HPDE6-E6E7 (cell line): ENCODE data around the gene TMEM237.
"Not testable (repeated sequence)": the region's sequence is repeated elsewhere in the genome, so short reads cannot be mapped to it uniquely, and the experiment has no call there.

Source experiments
- DNase-seq: peaks from one replicate; pipeline ENCODE4 v3.0.0; 2011; ENCODE audit warnings: missing footprints; ENCODE audit errors: extremely low spot score

Gene TMEM237, protein sequence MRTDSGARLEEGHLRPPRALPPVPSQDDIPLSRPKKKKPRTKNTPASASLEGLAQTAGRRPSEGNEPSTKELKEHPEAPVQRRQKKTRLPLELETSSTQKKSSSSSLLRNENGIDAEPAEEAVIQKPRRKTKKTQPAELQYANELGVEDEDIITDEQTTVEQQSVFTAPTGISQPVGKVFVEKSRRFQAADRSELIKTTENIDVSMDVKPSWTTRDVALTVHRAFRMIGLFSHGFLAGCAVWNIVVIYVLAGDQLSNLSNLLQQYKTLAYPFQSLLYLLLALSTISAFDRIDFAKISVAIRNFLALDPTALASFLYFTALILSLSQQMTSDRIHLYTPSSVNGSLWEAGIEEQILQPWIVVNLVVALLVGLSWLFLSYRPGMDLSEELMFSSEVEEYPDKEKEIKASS

DNA sequence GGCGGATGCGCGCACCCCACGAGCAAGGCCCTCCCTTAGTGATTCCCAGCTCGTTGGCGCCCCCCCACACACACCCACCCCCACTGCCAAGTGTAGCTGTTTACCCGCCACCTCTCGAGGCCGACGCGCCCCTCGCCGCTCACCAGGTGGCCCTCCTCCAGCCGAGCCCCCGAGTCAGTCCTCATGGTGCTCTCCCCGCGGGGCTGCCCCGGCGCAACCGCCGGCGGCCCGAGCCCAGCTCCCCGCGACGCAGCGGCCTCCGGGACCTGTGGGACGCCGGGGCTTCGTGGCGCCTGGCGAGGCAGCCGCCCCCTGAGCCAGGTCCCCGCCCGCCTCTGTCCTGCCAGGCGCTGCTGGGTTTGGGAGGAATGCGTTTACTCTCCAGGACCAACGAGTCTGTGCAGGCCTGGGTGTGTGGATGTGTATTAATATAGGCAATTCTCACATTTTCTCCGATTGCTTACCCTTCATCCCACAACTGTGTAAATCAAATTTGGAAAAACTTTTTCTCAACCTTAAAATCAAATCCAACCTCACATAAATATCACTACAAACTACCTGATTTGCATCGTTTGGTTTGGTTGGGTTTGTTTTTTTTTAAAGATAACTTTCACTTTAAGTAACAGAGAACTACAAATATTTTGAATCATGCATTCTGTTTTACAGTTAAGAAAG, at the start of gene TMEM237:
Gene TMEM237, minus strand, starts transcription at position 288 of the 675 bp plus-strand sequence. Its CDS starts 103 bp downstream, at position 185.
- DNase-seq: peak; percentile 49

DNA sequence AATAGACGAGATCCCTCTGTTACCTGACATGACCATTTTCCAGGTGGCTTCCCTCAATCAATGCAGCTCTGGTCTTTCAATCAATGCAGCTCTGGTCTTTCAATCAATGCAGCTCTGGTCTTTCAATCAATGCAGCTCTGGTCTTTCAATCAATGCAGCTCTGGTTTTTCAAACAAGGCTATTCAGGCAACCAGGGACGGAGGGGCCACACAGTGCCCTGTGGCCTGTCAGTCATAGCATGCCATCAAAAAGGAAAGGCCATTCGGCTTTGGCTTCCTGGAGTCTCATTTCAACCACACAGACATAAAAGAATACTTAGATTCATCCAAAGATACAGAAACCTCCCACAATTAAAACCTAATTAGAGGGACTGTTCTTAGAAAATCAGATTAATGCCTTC, 41.9 kb upstream of the TMEM237 start:
- DNase-seq: no peak

GRCh38 chr2:201680743-201681142, 37.4 kb upstream of the TMEM237 start:
- DNase-seq: peak; percentile 52

GRCh38 chr2:201678401-201678800, 35.1 kb upstream of the TMEM237 start:
- no peak for DNase-seq

DNA sequence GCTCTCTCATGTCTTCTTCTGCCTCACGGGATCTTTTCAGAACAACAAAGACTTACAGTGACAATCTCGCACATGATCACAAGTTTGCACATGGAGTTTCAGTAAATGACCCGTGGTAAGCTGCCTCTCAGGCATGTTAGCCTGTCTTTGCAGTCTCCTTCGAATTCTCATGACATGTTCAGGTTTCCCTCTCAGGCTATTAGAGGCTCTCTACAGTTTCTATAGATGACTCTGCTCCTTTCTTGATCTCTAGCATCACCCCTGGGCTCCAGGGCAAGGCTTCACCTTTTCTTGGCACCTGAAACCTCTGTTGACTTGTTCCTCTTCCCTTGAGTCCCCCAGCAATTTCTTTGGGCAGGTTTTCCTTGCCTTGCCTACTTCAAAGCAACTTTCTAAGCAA, 32.2 kb upstream of the TMEM237 start:
- no peak for DNase-seq

GRCh38 chr2:201674794-201675193, 31.5 kb upstream of the TMEM237 start:
- no peak for DNase-seq

DNA sequence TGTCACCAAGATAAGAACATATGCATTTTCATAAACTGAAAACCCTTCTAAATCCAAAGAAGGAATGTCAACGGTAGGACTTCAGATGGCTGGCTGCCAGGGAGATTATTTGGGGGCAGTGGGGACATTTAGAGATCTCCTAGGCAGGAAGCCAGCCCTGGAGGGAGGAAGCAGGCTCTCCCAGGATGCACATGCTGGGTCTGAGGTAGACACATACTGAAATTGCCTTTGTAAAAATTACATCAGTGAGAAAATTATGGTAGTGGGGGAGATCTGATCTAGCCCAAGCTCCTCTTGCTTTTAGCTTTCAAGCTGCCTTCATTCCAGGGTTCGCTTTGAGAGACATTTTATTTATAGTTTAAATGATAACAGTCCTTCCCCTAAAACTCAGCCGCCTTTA, 31.0 kb upstream of the TMEM237 start:
- no peak for DNase-seq

DNA sequence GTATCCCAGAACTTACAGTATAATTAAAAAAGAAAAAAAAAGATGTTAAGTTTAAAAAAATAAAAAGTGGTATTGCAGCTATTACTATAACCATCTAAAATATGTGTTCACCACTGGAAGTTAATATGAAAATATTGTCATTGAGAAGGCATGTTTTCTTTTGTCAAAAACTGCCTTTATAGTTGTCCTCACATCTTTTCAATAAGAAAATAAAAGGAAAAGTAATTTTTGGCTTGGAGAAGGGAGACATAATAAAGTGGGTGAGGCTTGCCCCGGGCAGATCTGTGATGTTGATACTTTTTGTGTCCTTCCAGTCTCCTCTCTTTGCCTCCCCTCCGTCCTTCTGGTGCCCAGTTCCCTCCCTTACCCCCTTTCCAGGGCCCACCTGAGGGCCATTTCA, 30.2 kb upstream of the TMEM237 start:
- DNase-seq: no peak

DNA sequence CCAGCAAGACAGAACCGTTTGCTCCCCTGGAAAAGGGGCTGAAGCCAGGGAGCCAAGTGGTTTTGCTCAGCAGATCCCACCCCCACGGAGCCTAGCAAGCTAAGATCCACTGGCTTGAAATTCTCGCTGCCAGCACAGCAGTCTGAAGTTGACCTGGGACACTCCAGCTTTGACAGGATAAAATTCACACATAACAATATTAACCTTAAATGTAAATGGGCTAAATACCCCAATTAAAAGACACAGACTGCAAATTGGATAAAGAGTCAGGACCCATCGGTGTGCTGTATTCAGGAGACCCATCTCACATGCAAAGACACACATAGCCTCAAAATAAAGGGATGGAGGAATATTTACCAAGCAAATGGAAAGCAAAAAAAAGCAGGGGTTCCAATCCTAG, 27.9 kb upstream of the TMEM237 start:
- DNase-seq: not testable (repeated sequence)

DNA sequence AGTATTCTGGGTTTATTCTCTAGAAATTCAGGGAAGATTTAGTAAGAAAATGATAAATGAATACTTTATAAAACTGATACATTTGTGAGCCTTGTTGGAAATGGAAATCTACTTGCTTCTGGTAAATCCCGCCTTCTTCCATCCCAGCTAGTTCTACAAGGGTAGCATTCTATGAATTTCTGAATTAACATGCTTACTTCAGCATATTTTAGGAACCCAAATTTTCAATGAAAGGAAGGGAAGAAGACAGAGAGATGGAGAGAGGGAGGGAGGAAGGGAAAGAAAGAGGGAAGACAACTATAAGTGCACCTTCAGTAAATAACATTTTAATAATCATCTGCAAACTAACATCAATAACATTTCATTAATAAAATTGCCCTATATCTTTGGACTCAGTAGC, 26.6 kb upstream of the TMEM237 start:
- no peak for DNase-seq

GRCh38 chr2:201668402-201668910, 25.2 kb upstream of the TMEM237 start:
- DNase-seq: no peak

DNA sequence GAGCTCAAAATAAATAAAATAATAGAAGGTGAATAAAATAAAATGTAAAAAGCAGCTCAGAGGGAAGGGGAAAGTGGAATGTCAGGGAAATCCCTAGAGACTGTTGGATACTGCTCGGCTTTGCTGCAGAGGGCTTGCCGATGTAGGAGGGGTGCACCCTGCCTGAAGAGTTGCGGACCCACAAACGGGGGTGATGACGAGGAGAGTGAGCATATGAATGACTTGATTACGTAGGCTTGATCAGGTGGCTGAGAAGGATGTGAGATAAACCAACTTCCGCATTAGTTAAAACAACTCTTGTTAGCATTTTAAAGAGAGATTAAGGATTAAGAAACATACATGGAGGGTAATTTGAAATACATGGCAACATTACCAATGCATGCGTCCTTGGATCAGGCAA, 21.0 kb upstream of the TMEM237 start:
- DNase-seq: no peak

- no peak for DNase-seq
These were observed 18.1 kb upstream of the TMEM237 start for GRCh38 chr2:201661366-201661765.

GRCh38 chr2:201660293-201660895, 17.1 kb upstream of the TMEM237 start:
- no peak for DNase-seq

DNA sequence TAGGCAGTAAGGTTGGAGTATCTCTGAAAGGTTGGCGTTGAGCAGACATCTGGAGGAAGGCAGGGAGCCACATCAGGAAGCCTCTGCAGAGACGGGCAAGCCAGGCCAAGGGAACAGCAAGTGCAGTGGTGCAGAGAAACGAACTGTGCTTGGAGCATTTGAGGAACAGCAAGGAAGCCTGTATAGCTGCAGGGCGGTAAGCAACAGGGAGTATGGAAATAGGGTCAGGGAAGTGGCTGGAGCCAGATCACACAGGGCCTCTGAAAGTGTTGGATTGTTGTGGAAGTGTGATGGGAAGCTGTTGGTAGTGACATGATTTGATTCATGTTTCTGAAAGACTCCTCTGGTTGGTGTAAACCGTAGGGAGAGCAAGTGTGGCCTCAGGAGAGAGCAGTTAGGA, 13.4 kb upstream of the TMEM237 start:
- DNase-seq: no peak

- DNase-seq: no peak
These were observed 12.8 kb upstream of the TMEM237 start for GRCh38 chr2:201656102-201656501.

DNA sequence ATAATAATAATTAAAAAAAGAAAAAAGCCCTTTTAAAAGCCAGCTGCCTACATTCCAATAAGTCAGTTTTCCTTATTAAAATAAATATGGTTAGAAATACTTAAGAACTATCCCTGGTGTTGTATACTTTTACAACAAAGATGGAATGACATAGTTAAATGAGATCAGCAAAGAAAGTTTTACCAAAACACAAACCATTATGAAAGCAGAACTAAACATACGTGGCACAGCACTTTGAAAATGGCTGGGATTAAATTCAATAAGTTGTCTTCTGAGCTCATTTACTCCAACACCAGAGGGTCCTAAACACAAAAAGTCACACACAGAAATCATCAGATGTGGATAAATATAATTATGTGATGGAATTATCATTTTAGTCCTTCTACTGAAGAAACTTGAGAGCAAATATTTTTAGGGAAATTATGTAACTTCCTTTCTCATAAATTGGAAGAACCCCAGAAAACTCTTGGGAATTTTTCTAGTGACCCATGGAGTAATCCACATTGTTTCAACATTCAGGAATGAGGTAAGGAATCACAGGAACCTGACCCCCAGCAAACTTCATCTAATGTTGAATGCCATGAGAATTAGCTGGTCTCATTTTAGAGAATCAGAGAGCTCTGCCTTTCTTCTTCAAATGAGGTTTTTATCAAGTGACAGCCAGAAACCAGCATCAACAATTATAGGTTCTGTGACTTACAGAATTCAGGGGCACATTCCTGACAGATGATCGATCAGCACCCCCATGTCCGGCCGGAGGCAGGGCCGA, 11.5 kb upstream of the TMEM237 start:
- no peak for DNase-seq

DNA sequence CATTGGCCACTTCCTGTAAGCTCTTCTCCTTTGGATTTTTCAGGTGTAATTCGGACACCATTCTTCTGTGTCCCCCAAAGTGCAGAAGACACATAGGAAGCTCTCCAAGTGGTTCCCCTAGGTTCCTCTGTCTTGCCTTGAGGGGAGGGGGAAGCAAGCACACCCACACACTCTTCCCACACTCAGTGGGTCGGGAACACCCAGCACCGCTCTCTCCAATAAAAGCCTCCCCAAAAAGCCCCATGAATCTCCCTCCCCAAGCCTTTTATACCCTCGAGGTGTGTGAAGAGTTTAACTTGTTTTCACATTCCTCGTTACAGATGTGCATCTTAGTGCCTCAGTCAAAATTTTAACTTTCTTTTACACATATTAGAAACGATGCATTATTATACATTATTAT, 9.9 kb upstream of the TMEM237 start:
- no peak for DNase-seq

DNA sequence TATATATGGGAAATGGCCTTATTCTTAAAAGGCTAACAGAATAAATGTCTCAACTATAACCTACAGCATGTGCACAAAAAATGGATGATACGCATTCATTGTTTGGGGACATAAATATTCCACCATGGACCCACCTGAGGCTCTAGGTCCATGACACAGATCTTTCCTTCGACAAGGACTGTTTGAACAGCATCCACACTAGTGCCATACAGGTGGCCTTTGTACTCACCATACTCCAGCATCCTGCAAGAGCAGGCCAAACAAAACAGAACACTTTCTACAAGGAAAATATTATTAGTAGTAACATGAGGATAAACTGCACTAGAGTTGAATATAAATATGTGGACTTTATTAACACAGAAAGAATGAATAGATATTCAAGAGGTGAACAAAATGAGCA, 6.1 kb upstream of the TMEM237 start:
- no peak for DNase-seq

GRCh38 chr2:201647431-201647830, 4.1 kb upstream of the TMEM237 start:
- DNase-seq: no peak

GRCh38 chr2:201644001-201644400, 698 bp upstream of the TMEM237 start:
- DNase-seq: no peak
